Neural cell (in vitro differentiated cells): ENCODE measurements around the gene ETV6. TPM values are rescaled to one million over a fixed set of nuclear protein-coding genes. Genes with fewer than 3 reads are reported as not detected.

ENCODE experiments used
- H2AFZ ChIP-seq: fragments of 200-600, 300-800 bp; sonication (generic), shearing (Covaris generic); 2 replicates; pipeline ENCODE4 v1.6.0; 2014; ENCODE audit warnings: low read depth, mild to moderate bottlenecking, antibody characterized with exemption, low read length, moderate library complexity
- H3F3A ChIP-seq: fragments of 200-600 bp; shearing (Covaris generic); 2 replicates; pipeline ENCODE4 v1.6.1; 2016; ENCODE audit warnings: mild to moderate bottlenecking, moderate library complexity, mixed read lengths, antibody characterized with exemption, low read length; ENCODE audit not compliant: insufficient read depth, poor library complexity, severe bottlenecking
- H3K27ac ChIP-seq: fragments of 200-600, 300-800 bp; sonication (generic), shearing (Covaris generic); 2 replicates; pipeline ENCODE4 v1.5.1; 2014; ENCODE audit warnings: mild to moderate bottlenecking, low read length, moderate library complexity
- H3K27me3 ChIP-seq: fragments of 300-800, 200-600 bp; sonication (generic), shearing (Covaris generic); 2 replicates; pipeline ENCODE4 v1.6.0; 2014; ENCODE audit warnings: mild to moderate bottlenecking, low read depth, low read length, moderate library complexity; ENCODE audit not compliant: insufficient read depth
- H3K36me3 ChIP-seq: fragments of 300-800, 200-600 bp; sonication (generic), shearing (Covaris generic); 2 replicates; pipeline ENCODE4 v1.5.1; 2014; ENCODE audit warnings: mild to moderate bottlenecking, antibody characterized with exemption, low read length, moderate library complexity; ENCODE audit not compliant: insufficient read depth
- H3K4me2 ChIP-seq: fragments of 300-800, 200-600 bp; sonication (generic), shearing (Covaris generic); 2 replicates; pipeline ENCODE4 v1.6.0; 2014; ENCODE audit warnings: mild to moderate bottlenecking, low read length
- H3K4me3 ChIP-seq: fragments of 300-800, 200-600 bp; sonication (generic), shearing (Covaris generic); 2 replicates; pipeline ENCODE4 v1.5.1; 2014; ENCODE audit warnings: mild to moderate bottlenecking, low read length, moderate library complexity
- H3K79me2 ChIP-seq: fragments of 200-600 bp; shearing (Covaris generic); replicated peaks from 2 replicates; pipeline ENCODE4 v1.6.0; 2014; ENCODE audit warnings: mild to moderate bottlenecking, low read length, moderate library complexity; ENCODE audit not compliant: insufficient read depth
- H3K9ac ChIP-seq: fragments of 300-800, 200-600 bp; sonication (generic), shearing (Covaris generic); 2 replicates; pipeline ENCODE4 v1.6.1; 2016; ENCODE audit warnings: mild to moderate bottlenecking, low read length, mixed read lengths
- H3K9me2 ChIP-seq: fragments of 200-600 bp; shearing (Covaris generic); 2 replicates; pipeline ENCODE4 v1.6.1; 2016; ENCODE audit warnings: mild to moderate bottlenecking, low read length, mixed read lengths; ENCODE audit not compliant: insufficient read depth
- H3K9me3 ChIP-seq: fragments of 200-600, 300-800 bp; sonication (generic), shearing (Covaris generic); 2 replicates; pipeline ENCODE4 v1.6.1; 2016; ENCODE audit warnings: mild to moderate bottlenecking, mixed run types, low read length, moderate library complexity, mixed read lengths
- H4K20me1 ChIP-seq: fragments of 200-600 bp; shearing (Covaris generic); 2 replicates; pipeline ENCODE4 v1.6.1; 2016; ENCODE audit warnings: mild to moderate bottlenecking, mixed run types; ENCODE audit not compliant: insufficient read depth
- EP300 ChIP-seq: fragments of 450-650 bp; conservative IDR thresholded peaks from 2 replicates; pipeline ENCODE4 v1.6.1; 2014; ENCODE audit warnings: antibody characterized with exemption, mild to moderate bottlenecking, moderate library complexity; ENCODE audit not compliant: poor library complexity, severe bottlenecking
- EZH2 ChIP-seq: fragments of 200-600, 300-800 bp; shearing (Covaris generic), sonication (generic); IDR thresholded peaks from 2 replicates; pipeline ENCODE4 v1.6.1; 2014; ENCODE audit warnings: antibody characterized with exemption, low read length, borderline replicate concordance, mild to moderate bottlenecking; ENCODE audit not compliant: insufficient read depth, poor library complexity, severe bottlenecking
- MXI1 ChIP-seq: fragments of 450-650 bp; conservative IDR thresholded peaks from 2 replicates; pipeline ENCODE4 v1.6.1; 2014; ENCODE audit warnings: antibody characterized with exemption, mild to moderate bottlenecking; ENCODE audit not compliant: poor library complexity, severe bottlenecking
- POLR2AphosphoS5 ChIP-seq: IDR thresholded peaks from 2 replicates; pipeline ENCODE4 v1.6.1; 2012
- RAD21 ChIP-seq: fragments of 450-650 bp; conservative IDR thresholded peaks from 2 replicates; pipeline ENCODE4 v1.6.1; 2014; ENCODE audit warnings: antibody characterized with exemption, mild to moderate bottlenecking, moderate library complexity
- REST ChIP-seq: IDR thresholded peaks from 2 replicates; pipeline ENCODE4 v1.6.1; 2012; ENCODE audit warnings: borderline replicate concordance
- SMC3 ChIP-seq: fragments of 450-650 bp; conservative IDR thresholded peaks from 2 replicates; pipeline ENCODE4 v1.6.1; 2014; ENCODE audit warnings: antibody characterized with exemption, mild to moderate bottlenecking, moderate library complexity; ENCODE audit not compliant: poor library complexity
- TAF1 ChIP-seq: IDR thresholded peaks from 2 replicates; pipeline ENCODE4 v1.6.1; 2012; ENCODE audit warnings: low read depth
- polyA plus RNA-seq: library from polyadenylated mRNA; depleted of rRNA; stranded (reverse); fragments of >200 nt; gene quantifications from 2 replicates; pipeline ENCODE4 v1.2.3, GENCODE V29; 2014
- TF ChIP-seq, protein P1 (sequence below): fragments of 450-650 bp; IDR thresholded peaks from 2 replicates; pipeline ENCODE4 v1.5.1; 2014; ENCODE audit warnings: antibody characterized with exemption, mild to moderate bottlenecking, moderate library complexity; ENCODE audit not compliant: poor library complexity, severe bottlenecking

ETV6 gene
- polyA plus RNA-seq, 1 donor from 2014 or later, result 1.6 TPM

DNA sequence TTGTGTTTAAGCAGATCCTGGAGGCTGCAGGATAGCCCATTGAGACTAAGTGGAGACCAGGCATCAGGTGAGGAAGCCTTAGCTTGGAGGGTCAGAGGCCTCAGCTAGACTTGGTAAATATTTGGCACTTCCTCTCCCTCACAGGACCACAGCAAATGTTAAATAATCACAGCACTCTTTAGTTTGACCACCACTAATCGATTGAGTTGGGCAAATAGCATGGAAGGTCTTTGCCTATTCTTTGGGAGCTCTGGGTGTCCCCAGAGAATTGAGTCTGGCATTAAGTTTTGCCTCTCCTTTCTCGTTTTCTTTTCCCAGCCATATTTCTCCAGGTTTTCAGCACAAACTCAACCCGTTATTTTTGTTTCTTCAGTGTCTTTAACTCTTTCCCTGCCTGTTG is 61.4 kb downstream of the ETV6 start:
- H3K9me3 ChIP-seq, result no peaks in the 10 kb centered on the region
- H3K36me3 ChIP-seq, result no peaks in the 10 kb centered on the region
- H3K79me2 ChIP-seq, result no peaks in the 10 kb centered on the region
- no peaks in the 10 kb centered on the region for H3K27me3 ChIP-seq
- H3K4me3 ChIP-seq, result no peak overlapping the region
- no peak overlapping the region for H3K9ac ChIP-seq
- H3K27ac ChIP-seq, result no peak overlapping the region
- H3K4me2 ChIP-seq, result no peak overlapping the region
- H2AFZ ChIP-seq, result no peak overlapping the region
- no peaks in the 10 kb centered on the region for H4K20me1 ChIP-seq
- TF ChIP-seq REST, result no peak
- TF ChIP-seq EZH2, result no peak
- no peak for TF ChIP-seq MXI1
- TF ChIP-seq POLR2AphosphoS5, result no peak
- no peak for TF ChIP-seq EP300
- no peak for TF ChIP-seq TAF1
- no peak for TF ChIP-seq SMC3
- TF ChIP-seq, protein P1, sequence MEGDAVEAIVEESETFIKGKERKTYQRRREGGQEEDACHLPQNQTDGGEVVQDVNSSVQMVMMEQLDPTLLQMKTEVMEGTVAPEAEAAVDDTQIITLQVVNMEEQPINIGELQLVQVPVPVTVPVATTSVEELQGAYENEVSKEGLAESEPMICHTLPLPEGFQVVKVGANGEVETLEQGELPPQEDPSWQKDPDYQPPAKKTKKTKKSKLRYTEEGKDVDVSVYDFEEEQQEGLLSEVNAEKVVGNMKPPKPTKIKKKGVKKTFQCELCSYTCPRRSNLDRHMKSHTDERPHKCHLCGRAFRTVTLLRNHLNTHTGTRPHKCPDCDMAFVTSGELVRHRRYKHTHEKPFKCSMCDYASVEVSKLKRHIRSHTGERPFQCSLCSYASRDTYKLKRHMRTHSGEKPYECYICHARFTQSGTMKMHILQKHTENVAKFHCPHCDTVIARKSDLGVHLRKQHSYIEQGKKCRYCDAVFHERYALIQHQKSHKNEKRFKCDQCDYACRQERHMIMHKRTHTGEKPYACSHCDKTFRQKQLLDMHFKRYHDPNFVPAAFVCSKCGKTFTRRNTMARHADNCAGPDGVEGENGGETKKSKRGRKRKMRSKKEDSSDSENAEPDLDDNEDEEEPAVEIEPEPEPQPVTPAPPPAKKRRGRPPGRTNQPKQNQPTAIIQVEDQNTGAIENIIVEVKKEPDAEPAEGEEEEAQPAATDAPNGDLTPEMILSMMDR, result no peak
- no peak for TF ChIP-seq RAD21
- H3F3A ChIP-seq, result no peaks in the 10 kb centered on the region
- no peaks in the 10 kb centered on the region for H3K9me2 ChIP-seq

- H3K79me2 ChIP-seq, result no peaks in the 10 kb centered on the region
- no peaks in the 10 kb centered on the region for H4K20me1 ChIP-seq
- H2AFZ ChIP-seq, result no peak overlapping the region
- H3K9me3 ChIP-seq, result no peaks in the 10 kb centered on the region
- no peak overlapping the region for H3K9ac ChIP-seq
- no peaks in the 10 kb centered on the region for H3K36me3 ChIP-seq
- no peak overlapping the region for H3K4me2 ChIP-seq
- H3K27ac ChIP-seq, result no peak overlapping the region
- H3K27me3 ChIP-seq, result no peaks in the 10 kb centered on the region
- TF ChIP-seq SMC3 (no peak), TAF1 (no peak), RAD21 (no peak), POLR2AphosphoS5 (no peak), EP300 (no peak), REST (no peak), MXI1 (no peak), EZH2 (no peak)
- TF ChIP-seq, protein P1, result no peak
- no peaks in the 10 kb centered on the region for H3F3A ChIP-seq
- H3K4me3 ChIP-seq, result no peak overlapping the region
- no peaks in the 10 kb centered on the region for H3K9me2 ChIP-seq
Measured at GRCh38 chr12:11711651-11712327, 62.3 kb downstream of the ETV6 start.
